Cardiac septum (tissue), 1 donor: ENCODE data around the gene AOX1. TPM values are rescaled to one million over a fixed set of nuclear protein-coding genes. Genes with fewer than 3 reads are reported as not detected.
"Not testable (repeated sequence)": the region's sequence is repeated elsewhere in the genome, so short reads cannot be mapped to it uniquely, and the experiment has no call there.

ENCODE experiments used
- DNase-seq: peaks from one replicate; pipeline ENCODE4 v3.0.0-alpha.2; 2020; ENCODE audit warnings: low spot score
- intact Hi-C: fragments of 100-400 bp; cut with DNase I; formaldehyde crosslinking; loops from one replicate; pipeline ENCODE4 v1.14.0; 2022
- total RNA-seq: library from RNA; stranded (reverse); fragmentation: NEBNext Ultra II Directional; extraction: Animal tissue kit (Norgen Biotek cat#: 25700); gene quantifications from one replicate; pipeline ENCODE4 v1.2.1, GENCODE V29; 2021
- donor health status: DM: no; HTN: no; CAD: no.

AOX1 gene
- total RNA-seq, 1 donor from 2014 or later, result 1.5 TPM

GRCh38 chr2:200624026-200624425 lies 38.2 kb downstream of the AOX1 start:
- intact Hi-C loops, result no loop called here
- DNase-seq, result no peak

DNA sequence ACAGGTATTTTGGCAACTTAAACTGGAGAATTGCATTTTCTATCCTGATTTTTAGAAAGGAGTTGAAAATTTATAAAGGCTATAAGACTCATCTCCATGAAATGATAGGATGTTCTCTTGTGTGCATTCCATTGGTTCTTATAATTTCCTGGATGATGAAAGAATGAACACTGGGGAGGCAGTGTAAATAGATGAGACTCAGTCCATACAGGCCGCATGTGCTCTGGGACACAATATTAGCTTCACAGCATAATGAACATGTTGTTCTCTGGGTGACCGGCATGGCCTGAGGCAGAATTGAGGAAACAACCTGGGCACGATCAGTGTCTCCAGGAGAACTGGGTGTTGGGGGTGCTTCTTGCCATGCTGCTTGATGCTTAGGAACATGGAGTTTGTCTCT lies 38.8 kb downstream of the AOX1 start:
- intact Hi-C loops, result no loop called here
- no peak for DNase-seq

GRCh38 chr2:200625282-200625681 lies 39.5 kb downstream of the AOX1 start:
- no peak for DNase-seq
- intact Hi-C loops, result no loop called here

DNA sequence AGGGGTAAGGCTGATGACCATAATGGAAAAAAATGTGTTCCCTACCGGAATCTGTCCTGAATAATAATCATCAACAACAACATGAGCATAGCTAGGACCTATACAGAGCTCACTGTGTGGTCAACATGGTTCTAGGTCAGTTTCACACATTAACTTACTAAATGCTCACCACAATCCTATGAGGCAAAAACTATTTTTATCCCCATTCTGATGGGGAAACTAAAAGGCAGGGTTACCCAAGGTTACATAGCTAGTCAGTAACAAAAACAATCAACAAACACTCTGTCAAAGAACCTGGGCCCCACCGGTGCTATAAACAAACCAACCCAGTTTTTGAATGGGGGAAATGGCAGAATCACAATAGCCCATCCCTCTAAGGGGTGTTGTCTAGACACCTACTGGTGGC lies 40.1 kb downstream of the AOX1 start:
- no peak for DNase-seq
- intact Hi-C loops, result no loop called here

DNA sequence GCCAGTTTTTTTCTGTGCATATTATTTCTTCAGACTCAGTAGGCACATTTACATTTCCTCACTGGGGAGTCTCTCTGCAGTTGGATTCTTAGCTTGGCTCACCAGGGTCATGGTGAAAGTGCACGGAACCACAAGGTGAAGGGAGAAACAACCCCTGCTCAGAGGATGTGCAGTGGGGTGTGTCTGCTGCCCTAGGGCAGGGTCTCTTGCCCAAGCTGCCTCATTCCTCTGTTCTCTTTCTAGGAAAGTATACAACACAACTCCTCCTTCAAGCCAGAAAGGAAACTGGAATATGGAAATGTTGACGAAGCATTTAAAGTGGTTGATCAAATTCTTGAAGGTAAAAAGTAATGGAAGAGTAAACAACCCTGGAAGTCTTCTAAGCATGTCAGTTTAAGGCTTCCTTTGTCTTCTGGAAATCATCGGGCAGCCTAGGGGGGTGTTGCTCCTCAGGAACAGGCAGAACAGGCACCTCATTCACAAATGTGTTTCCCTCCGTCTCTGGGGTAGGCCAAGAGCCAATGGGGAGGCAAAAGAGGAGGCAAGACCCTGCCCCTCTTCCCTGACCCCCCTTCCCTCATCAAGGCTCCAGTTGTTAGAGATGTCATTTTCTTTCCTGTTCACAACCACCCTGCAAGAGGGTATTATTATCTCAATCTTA lies 41.4 kb downstream of the AOX1 start:
- intact Hi-C loops, result no loop called here
- DNase-seq, result no peak

DNA sequence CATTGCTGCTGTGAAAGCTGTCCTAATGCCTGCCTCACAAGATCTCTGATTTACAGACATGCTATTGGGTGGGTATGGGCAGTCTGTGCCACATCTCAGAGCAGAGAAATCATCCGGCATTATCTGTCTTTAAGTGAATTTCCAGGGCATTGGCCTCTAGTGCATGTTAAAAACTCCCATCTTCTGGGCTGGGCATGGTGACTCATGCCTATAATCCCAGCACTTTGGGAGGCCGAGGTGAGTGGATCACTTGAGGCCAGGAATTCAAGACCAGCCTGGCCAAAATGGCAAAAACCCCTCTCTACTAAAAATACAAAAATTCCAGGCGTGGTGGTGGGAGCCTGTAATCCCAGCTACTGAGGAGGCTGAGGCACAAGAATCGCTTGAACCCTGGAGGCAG lies 42.6 kb downstream of the AOX1 start:
- DNase-seq, intact Hi-C loops: not testable (repeated sequence)

- intact Hi-C loops, result no loop called here
- DNase-seq, result no peak
Observed at GRCh38 chr2:200631287-200631686, 45.5 kb downstream of the AOX1 start.

- intact Hi-C loops, result no loop called here
Observed at GRCh38 chr2:200634231-200634964, 48.6 kb downstream of the AOX1 start.

GRCh38 chr2:200635251-200635650 lies 49.4 kb downstream of the AOX1 start:
- intact Hi-C loops, result no loop called here
- no peak for DNase-seq

More at GRCh38 chr2:200634231-200634964, 48.6 kb downstream of the AOX1 start:
- no peak for DNase-seq

GRCh38 chr2:200637901-200638300 lies 52.1 kb downstream of the AOX1 start:
- DNase-seq, result no peak
- intact Hi-C loops, result no loop called here

DNA sequence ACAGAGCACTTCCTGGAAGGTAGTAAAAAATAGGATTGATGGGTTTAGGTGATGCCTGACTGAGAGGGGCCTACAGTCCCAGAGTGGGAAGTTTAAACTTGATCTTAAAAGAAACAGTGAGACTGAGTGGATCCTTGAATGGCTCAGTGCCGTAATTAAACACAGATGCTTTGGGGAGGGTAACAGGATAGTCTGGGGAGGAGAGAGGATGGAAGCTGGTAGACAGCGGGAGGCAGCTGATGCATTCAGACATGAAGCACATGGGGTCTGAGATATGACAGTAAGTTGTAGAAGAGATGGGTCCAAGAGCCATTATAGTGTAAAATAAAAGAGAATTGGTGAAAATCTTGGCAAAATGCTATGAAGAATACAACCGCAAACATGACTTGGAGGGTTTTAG lies 54.4 kb downstream of the AOX1 start:
- intact Hi-C loops, result no loop called here
- DNase-seq, result no peak

DNA sequence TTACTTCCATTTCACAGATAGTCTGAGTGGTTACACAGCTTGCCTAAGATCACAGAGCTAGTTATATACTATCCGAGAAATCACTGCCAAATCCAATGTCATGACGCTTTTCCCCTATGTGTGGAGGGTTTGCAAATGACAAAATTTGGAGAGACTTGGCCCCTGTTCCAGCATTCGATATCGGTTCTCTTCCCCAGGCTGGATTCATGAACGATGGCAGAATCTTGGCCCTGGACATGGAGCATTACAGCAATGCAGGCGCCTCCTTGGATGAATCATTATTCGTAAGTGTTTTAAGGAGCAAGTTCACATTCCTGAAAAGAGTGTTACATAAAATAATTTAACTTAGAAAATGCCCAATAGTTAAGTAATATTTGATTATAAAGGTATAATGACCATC lies 55.1 kb downstream of the AOX1 start:
- intact Hi-C loops, result no loop called here

GRCh38 chr2:200648518-200649281 lies 62.9 kb downstream of the AOX1 start:
- DNase-seq, intact Hi-C loops: not testable (repeated sequence)

More for the DNA sequence above, 55.1 kb downstream of the AOX1 start:
- DNase-seq, result no peak

- DNase-seq, result no peak
- intact Hi-C loops, result no loop called here
Observed at GRCh38 chr2:200649724-200650123, 63.9 kb downstream of the AOX1 start.

- intact Hi-C loops, result no loop called here
- no peak for DNase-seq
Observed at GRCh38 chr2:200650195-200650594, 64.4 kb downstream of the AOX1 start.

DNA sequence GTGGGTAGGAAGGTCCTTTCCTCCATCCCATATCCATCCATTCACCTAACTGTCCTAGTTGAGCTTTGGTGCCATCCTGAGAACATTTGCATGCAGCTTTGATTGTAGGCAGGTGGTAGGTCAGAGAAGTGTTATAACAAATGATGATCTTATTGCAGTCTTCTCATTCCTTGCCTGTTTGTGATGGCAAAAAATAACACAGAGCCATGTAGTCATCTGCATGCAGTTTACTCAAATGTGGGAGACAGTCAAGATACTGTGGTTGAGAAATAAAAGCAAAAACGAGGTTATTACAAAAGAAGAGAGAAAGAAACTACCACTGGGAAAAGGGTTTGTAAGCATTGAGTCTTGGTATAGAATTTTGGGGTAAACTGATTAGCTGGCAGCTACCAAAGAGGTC lies 66.3 kb downstream of the AOX1 start:
- no peak for DNase-seq
- intact Hi-C loops, result no loop called here

DNA sequence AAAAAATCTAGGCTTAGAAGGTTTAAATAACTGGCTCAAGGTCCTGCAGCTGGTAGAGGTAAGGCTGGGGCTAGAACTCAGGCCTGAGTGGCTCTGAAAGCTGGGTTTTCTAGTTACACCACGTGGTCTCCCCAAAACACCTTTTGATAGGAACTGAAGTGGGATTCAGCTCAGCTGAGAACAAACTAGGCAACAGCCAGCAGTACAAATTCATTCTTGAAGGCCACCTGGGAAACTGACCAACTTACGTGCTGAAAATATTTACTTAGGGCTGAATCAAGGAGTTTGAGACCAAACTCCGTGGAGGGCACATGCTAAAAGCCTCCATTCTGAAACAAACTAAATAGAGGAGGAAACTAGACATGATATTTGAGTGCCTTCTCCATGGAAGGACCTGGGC lies 67.2 kb downstream of the AOX1 start:
- intact Hi-C loops, result no loop called here
- no peak for DNase-seq

DNA sequence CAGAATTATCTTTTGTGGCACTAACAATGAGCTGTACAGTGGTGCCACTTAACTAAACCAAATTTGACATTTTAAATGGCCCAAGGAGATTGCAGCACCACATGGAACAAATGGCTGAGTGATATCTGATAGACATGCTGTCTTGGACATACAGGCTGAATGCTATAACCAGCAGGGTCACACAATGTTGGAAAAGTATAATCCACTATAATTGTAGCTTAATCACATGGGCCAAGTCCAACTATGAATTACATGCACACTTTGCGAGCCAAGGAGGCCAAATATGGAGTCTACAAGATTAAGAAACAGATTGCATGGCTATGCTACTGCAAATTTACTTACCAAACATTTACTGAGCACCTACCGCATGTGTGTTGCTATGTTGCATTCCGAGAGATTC lies 69.0 kb downstream of the AOX1 start:
- no peak for DNase-seq
- intact Hi-C loops, result no loop called here

DNA sequence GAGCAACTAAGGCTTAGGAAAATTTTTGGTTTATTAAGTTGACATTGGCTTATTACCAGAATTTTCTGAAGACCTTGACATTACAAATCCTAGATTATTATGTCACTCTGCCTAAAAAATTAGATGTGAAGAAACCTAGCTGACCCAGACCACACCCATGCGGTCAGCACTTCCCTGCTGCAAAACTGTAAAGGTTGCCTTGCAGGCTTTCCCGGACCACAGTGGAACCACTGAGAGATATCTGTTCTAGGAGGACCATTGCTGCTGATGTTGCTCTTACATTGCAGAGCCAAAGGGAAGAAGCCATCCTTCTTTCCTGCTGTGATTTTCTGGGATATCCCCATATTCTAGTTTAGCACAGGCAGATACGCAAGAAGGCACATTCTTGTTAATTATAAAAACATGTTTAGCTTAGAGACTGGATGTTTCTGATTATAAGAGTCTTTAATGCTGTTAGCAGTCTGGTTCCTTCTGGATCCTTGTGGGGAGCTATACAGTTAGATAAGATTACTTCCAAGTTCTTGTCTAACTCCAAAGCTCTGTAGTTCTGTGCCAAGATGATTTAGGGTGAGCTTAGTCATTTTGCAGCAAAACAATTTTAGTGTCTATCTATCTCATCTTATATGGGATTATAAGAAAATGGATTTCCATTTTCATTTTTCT lies 70.2 kb downstream of the AOX1 start:
- intact Hi-C loops, result no loop called here
- no peak for DNase-seq

DNA sequence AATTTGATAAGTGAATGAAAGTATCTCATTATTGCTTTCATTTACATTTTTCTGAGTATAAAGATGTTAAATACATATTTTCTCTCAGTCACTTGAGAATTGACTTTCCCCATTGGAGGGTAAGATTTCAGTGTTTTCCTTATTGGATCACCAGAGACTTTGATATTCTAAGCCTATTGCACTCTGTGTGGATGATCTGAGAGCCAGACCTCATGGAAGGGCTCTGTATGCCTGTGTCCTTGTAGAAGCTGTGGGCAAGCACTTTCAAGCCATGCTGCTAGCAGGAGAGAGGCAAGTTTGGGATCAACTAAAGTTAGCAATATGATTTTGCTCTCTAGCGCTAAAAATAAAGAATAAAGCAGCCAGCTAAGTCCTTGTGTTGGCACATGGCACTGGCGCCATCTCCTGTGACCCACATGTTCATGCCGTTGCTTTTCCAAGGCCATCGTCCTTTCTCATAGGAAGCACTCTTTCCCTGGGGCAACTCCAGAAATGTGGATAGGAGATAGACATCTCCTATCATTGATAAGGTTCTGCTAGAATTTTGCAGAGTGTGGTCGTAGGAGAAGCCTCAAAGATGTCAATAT lies 72.6 kb downstream of the AOX1 start:
- intact Hi-C loops, result no loop called here
- DNase-seq, result no peak
